Heart right ventricle (tissue), 16 donors: Measurements from ENCODE around the gene RHPN2. TPM values are rescaled to one million over a fixed set of nuclear protein-coding genes. Genes with fewer than 3 reads are reported as not detected.
"Not testable (repeated sequence)": the region's sequence is repeated elsewhere in the genome, so short reads cannot be mapped to it uniquely, and the experiment has no call there.

Experiments used
- ATAC-seq, 8 donors: fragments of 200-7000 bp; cut with Tn5 transposase; one replicate each; pipeline ENCODE4 v1.9.1; 2020; ENCODE audit warnings: mild to moderate bottlenecking in 8 of 8, moderate library complexity in 8 of 8, moderate number of reproducible peaks in 1 of 8
- DNase-seq, 2 donors: peaks; one replicate each; pipeline ENCODE4 v3.0.0-alpha.2; 2020
- H3K27ac ChIP-seq, 10 donors: fragments of 200-600 bp; sonication (generic) in 2 of 10; one replicate each; pipeline versions ENCODE4 v1.5.0 to v1.8.0; 2020 to 2022; ENCODE audit warnings: mild to moderate bottlenecking in 3 of 10
- H3K27me3 ChIP-seq, 7 donors: fragments of 200-600 bp; one replicate each; pipeline ENCODE4 v1.8.0; 2021 to 2022; ENCODE audit warnings: mild to moderate bottlenecking in 2 of 7
- H3K36me3 ChIP-seq, 9 donors: fragments of 200-600 bp; sonication (generic) in 1 of 9; one replicate each; pipeline versions ENCODE4 v1.5.0 to v1.8.0; 2020 to 2022; ENCODE audit warnings: mild to moderate bottlenecking in 2 of 9
- H3K4me1 ChIP-seq, 9 donors: fragments of 200-600 bp; sonication (generic) in 1 of 9; one replicate each; pipeline versions ENCODE4 v1.5.0 to v1.8.0; 2020 to 2022; ENCODE audit warnings: mild to moderate bottlenecking in 4 of 9
- H3K4me3 ChIP-seq, 10 donors: fragments of 200-600 bp; sonication (generic) in 2 of 10; one replicate each; pipeline versions ENCODE4 v1.5.0 to v1.8.0; 2020 to 2022; ENCODE audit warnings: mild to moderate bottlenecking in 7 of 10, moderate library complexity in 2 of 10
- H3K9me3 ChIP-seq, 11 donors: fragments of 200-600 bp in 10 of 11; sonication (generic) in 2 of 11; one replicate each; pipeline versions ENCODE4 v1.5.0 to v1.8.0; 2013 to 2022; ENCODE audit warnings: mild to moderate bottlenecking in 2 of 11, control low read depth in 1 of 11, moderate library complexity in 1 of 11
- CTCF ChIP-seq, 9 donors: fragments of 200-600 bp; sonication (generic) in 2 of 9; IDR thresholded peaks; one replicate each; pipeline versions ENCODE4 v1.5.0 to v1.8.0; 2021 to 2022; ENCODE audit warnings: antibody characterized with exemption in 9 of 9, mild to moderate bottlenecking in 5 of 9, moderate library complexity in 1 of 9
- WGBS, 2 donors: extraction: QIAGEN DNeasy Blood & Tissue Kit; methylation state at CpG; one replicate each; pipeline ENCODE4 v1.1.7; 2013; ENCODE audit warnings: inconsistent platforms in 1 of 2; 5-methylcytosine and 5-hydroxymethylcytosine counted together
- intact Hi-C, 10 donors: fragments of 100-400 bp; cut with DNase I; formaldehyde crosslinking; loops; one replicate each; pipeline versions ENCODE4 v1.11.1 to v1.14.2; 2022
- polyA plus RNA-seq, 2 donors: library from polyadenylated mRNA; stranded (reverse); fragments of 200-250 nt; gene quantifications; one replicate each; pipeline ENCODE4 v1.2.3, GENCODE V29; 2013
- total RNA-seq, 10 donors: library from RNA; stranded (reverse); fragmentation: NEBNext Ultra II Directional in 3 of 10; extraction: Animal tissue kit (Norgen Biotek cat#: 25700) in 3 of 10; gene quantifications; one replicate each; pipeline versions ENCODE4 v1.2.1 to v1.2.4, GENCODE V29; 2021 to 2023
- donor health status: Arrhythmogenic right ventricular cardiomyopathy.
- donor health status: ischemic (EF 13 %, LVEDD 7.1; RV severe dilation, severe dysfunction).
- donor health status: healthy with polysubstance abuse.
- donor health status: DM: no; HTN: yes; CAD: no.
- donor health status: DM: no; HTN: no; CAD: no.
- donor health status: ischemic (EF 25% LVEDD 6.9; RV normal size, moderate dysfunction).
- donor health status: ischemic (EF 25% LVEDD 5.7; RV mildly dilated, moderate dysfunction).
- donor health status: healthy.
- donor health status: DM: yes; HTN: yes; CAD: no.
- donor health status: Ischemic cardiomyopathy.
- donor health status: ischemic (EF 35%, LVEDD 5.7; RV mildly dilated, moderate dysfunction).
- donor health status: nonischemic (EF 11% LVEDD 7.7; RV severe dilation, severe dysfunction).
- donor health status: DM: yes; HTN: yes; CAD: no.
- donor health status: PGD.
- donor health status: ischemic (EF 29% LVEDD 5.4; RV normal size, mild dysfunction).
- donor health status: nonischemic (EF 23%, LVEDD 6.1; RV moderate dilation, normal function).

Gene RHPN2
- total and polyA plus RNA-seq, 12 donors: 0.33 to 2.1 (median 1.1) TPM

- Histone ChIP-seq H3K4me3 (no peak overlapping the region), H3K27me3 (no peaks in the 10 kb centered on the region), H3K9me3 (no peaks in the 10 kb centered on the region), H3K4me1 (no peaks in the 10 kb centered on the region), H3K27ac (no peak overlapping the region), H3K36me3 (no peaks in the 10 kb centered on the region)
- 94 to 95% methylated on average over 10 of the region's 10 CpGs for WGBS, 2 donors
- no peak for ATAC-seq
- intact Hi-C loops: no loop called here
- no peak for TF ChIP-seq CTCF (IDR thresholded peaks at IDR 0.05)
- no peak for DNase-seq
These were observed 29.2 kb downstream of the RHPN2 start for GRCh38 chr19:33035461-33035860.

- 76 to 81% methylated on average over 8 of the region's 8 CpGs for WGBS, 2 donors
- TF ChIP-seq CTCF (IDR thresholded peaks at IDR 0.05): no peak
- ATAC-seq: no peak
- Histone ChIP-seq H3K36me3 (no peaks in the 10 kb centered on the region), H3K9me3 (peaks cover 0 to 18% (median 0%) of the 10 kb centered on the region in 11 donors), H3K4me1 (no peaks in the 10 kb centered on the region), H3K27me3 (no peaks in the 10 kb centered on the region), H3K4me3 (no peak overlapping the region), H3K27ac (no peak overlapping the region)
- no peak for DNase-seq
- intact Hi-C loops: no loop called here
These were observed 32.4 kb downstream of the RHPN2 start for GRCh38 chr19:33032218-33032781.

- intact Hi-C loops: no loop called here
- DNase-seq (no peak), ATAC-seq (no peak)
- Histone ChIP-seq H3K4me3 (no peak overlapping the region), H3K9me3 (peaks cover 0 to 20% (median 0%) of the 10 kb centered on the region in 11 donors), H3K36me3 (no peaks in the 10 kb centered on the region), H3K27me3 (no peaks in the 10 kb centered on the region), H3K4me1 (no peaks in the 10 kb centered on the region), H3K27ac (no peak overlapping the region)
- TF ChIP-seq CTCF (IDR thresholded peaks at IDR 0.05): no peak
- WGBS, 2 donors: 93 to 94% methylated on average over 9 of the region's 9 CpGs
These were observed 34.9 kb downstream of the RHPN2 start for GRCh38 chr19:33029746-33030303.

GRCh38 chr19:33026602-33027001 is 38.1 kb downstream of the RHPN2 start:
- H3K27me3 ChIP-seq, H3K4me1 ChIP-seq, H3K36me3 ChIP-seq, H3K27ac ChIP-seq, ATAC-seq, DNase-seq, H3K4me3 ChIP-seq, intact Hi-C loops: not testable (repeated sequence)
- 90 to 98% methylated on average over 5 of the region's 5 CpGs for WGBS, 2 donors
- H3K9me3 ChIP-seq: peaks cover 0 to 20% (median 0%) of the 10 kb centered on the region in 11 donors

- H3K36me3 ChIP-seq, H3K4me1 ChIP-seq, H3K27ac ChIP-seq, ATAC-seq, DNase-seq, intact Hi-C loops, H3K27me3 ChIP-seq, H3K4me3 ChIP-seq: not testable (repeated sequence)
- peaks cover 0 to 20% (median 0%) of the 10 kb centered on the region in 11 donors for H3K9me3 ChIP-seq
- WGBS, 2 donors: 93 to 94% methylated on average over 12 of the region's 12 CpGs
These were observed 39.0 kb downstream of the RHPN2 start for GRCh38 chr19:33025468-33026238.
